ENCODE measurements around the gene RRP9. TPM values are rescaled to one million over a fixed set of nuclear protein-coding genes. Genes with fewer than 3 reads are reported as not detected.

The RRP9 gene
- total RNA-seq, 1 experiment from 2014 or later: 71.3 TPM

DNA sequence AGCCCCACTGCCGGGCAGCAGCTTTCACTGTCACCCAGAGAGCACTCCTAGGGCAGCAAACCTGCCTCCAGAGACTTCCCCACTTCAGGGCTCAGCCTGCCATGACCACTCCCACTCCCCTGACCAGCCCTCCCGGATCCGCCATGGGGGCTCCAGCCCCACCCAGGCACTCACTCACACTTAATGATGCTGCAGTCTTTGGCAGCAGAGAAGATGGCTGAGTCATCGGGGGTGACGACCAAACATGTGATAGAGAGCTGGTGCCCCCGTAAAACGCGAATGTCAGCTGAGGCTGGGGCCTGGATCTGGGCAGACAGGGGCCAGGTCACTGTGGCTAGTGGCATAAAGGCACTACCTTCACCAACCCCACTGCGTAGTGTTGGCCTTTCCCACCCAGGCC, 4.7 kb downstream of the RRP9 start:
- BruUV-seq (replicated peaks): no TSS peak
- intact Hi-C loops (cut with micrococcal nuclease): no loop called here
- Histone ChIP-seq H3K36me3 (ENCODE audit: control insufficient read depth in 1 of 2, insufficient read depth in 2 of 2, low read length in 2 of 2) (peaks cover 29 to 65% of the 10 kb centered on the region in 2 experiments), H3K9ac (ENCODE audit: low read length) (no peak overlapping the region), H3K27ac (ENCODE audit: low read depth, low read length) (no peak overlapping the region), H2AFZ (ENCODE audit: low read depth, low read length, poor library complexity, severe bottlenecking) (no peak overlapping the region), H3K4me1 (ENCODE audit: control insufficient read depth in 1 of 2, insufficient read depth in 2 of 2, low read length in 2 of 2) (peaks cover 12% of the 10 kb centered on the region in 2 experiments), H3K79me2 (ENCODE audit: insufficient read depth, low read length) (peaks cover 51% of the 10 kb centered on the region), H3K27me3 (ENCODE audit: insufficient read depth, low read length) (no peaks in the 10 kb centered on the region), H3K9me3 (ENCODE audit: control insufficient read depth in 1 of 2, insufficient read depth in 1 of 2, low read depth in 1 of 2, low read length in 2 of 2) (no peaks in the 10 kb centered on the region), H3K9me2 (ENCODE audit: insufficient read depth) (no peaks in the 10 kb centered on the region), H4K20me1 (ENCODE audit: insufficient read depth) (0 out of 2 replicates have a peak, but pooled peaks cover 4% of the 10 kb centered on the region), H3K4me3 (replicated peaks in 1 of 2; ENCODE audit: low read depth in 1 of 2, low read length in 2 of 2) (no peak overlapping the region), H3K4me2 (ENCODE audit: low read length) (no peak overlapping the region)
- TF ChIP-seq EZH2phosphoT487 (IDR thresholded peaks at IDR 0.05; ENCODE audit: borderline replicate concordance) (no peak), ZFX (IDR thresholded peaks at IDR 0.05) (no peak), YY1 (IDR thresholded peaks at IDR 0.05; ENCODE audit: extremely low read depth, insufficient replicate concordance, low read depth, low read length) (no peak), CBX3 (IDR thresholded peaks at IDR 0.05; ENCODE audit: low read depth) (no peak), ZNF274 (IDR thresholded peaks at IDR 0.05; ENCODE audit: low read depth, low read length) (no peak)
- TF ChIP-seq, protein P1, sequence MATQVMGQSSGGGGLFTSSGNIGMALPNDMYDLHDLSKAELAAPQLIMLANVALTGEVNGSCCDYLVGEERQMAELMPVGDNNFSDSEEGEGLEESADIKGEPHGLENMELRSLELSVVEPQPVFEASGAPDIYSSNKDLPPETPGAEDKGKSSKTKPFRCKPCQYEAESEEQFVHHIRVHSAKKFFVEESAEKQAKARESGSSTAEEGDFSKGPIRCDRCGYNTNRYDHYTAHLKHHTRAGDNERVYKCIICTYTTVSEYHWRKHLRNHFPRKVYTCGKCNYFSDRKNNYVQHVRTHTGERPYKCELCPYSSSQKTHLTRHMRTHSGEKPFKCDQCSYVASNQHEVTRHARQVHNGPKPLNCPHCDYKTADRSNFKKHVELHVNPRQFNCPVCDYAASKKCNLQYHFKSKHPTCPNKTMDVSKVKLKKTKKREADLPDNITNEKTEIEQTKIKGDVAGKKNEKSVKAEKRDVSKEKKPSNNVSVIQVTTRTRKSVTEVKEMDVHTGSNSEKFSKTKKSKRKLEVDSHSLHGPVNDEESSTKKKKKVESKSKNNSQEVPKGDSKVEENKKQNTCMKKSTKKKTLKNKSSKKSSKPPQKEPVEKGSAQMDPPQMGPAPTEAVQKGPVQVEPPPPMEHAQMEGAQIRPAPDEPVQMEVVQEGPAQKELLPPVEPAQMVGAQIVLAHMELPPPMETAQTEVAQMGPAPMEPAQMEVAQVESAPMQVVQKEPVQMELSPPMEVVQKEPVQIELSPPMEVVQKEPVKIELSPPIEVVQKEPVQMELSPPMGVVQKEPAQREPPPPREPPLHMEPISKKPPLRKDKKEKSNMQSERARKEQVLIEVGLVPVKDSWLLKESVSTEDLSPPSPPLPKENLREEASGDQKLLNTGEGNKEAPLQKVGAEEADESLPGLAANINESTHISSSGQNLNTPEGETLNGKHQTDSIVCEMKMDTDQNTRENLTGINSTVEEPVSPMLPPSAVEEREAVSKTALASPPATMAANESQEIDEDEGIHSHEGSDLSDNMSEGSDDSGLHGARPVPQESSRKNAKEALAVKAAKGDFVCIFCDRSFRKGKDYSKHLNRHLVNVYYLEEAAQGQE (IDR thresholded peaks at IDR 0.05; ENCODE audit: low read depth): no peak
- TF ChIP-seq, protein P2, sequence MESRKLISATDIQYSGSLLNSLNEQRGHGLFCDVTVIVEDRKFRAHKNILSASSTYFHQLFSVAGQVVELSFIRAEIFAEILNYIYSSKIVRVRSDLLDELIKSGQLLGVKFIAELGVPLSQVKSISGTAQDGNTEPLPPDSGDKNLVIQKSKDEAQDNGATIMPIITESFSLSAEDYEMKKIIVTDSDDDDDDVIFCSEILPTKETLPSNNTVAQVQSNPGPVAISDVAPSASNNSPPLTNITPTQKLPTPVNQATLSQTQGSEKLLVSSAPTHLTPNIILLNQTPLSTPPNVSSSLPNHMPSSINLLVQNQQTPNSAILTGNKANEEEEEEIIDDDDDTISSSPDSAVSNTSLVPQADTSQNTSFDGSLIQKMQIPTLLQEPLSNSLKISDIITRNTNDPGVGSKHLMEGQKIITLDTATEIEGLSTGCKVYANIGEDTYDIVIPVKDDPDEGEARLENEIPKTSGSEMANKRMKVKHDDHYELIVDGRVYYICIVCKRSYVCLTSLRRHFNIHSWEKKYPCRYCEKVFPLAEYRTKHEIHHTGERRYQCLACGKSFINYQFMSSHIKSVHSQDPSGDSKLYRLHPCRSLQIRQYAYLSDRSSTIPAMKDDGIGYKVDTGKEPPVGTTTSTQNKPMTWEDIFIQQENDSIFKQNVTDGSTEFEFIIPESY (IDR thresholded peaks at IDR 0.05; ENCODE audit: extremely low read depth, insufficient replicate concordance, low read length): no peak
- ATAC-seq: no peak
- RAD21 ChIA-PET (ENCODE audit: low non-redundant PET in 1 of 2, low total read pairs in 2 of 2, uncharacterized antibody in 2 of 2, unreplicated experiment in 2 of 2): no interaction called here
- no peak for DNase-seq (ENCODE audit: low read depth, low spot score)
- POLR2A ChIA-PET: no interaction called here
- CTCF ChIA-PET: no interaction called here
